Gastrocnemius medialis (tissue), 4 donors: ENCODE results near the gene VIPR2.

Experiments used
- CTCF ChIP-seq, 5 experiments: fragments of 450-650 bp in 3 of 5; fragments of 200-600 bp in 2 of 5; sonication (generic) in 2 of 5; IDR thresholded peaks in 4 of 5; conservative IDR thresholded peaks in 1 of 5; 1 replicate in 4 of 5; 2 replicates in 1 of 5; pipeline ENCODE4 v1.5.1; 2016 to 2019; ENCODE audit warnings: antibody characterized with exemption in 5 of 5, mild to moderate bottlenecking in 3 of 5, moderate library complexity in 3 of 5
- POLR2A ChIP-seq, 2 donors: fragments of 450-650 bp; IDR thresholded peaks; one replicate each; pipeline ENCODE4 v1.6.1; 2017; ENCODE audit warnings: antibody characterized with exemption in 2 of 2, mild to moderate bottlenecking in 2 of 2, moderate library complexity in 2 of 2

DNA sequence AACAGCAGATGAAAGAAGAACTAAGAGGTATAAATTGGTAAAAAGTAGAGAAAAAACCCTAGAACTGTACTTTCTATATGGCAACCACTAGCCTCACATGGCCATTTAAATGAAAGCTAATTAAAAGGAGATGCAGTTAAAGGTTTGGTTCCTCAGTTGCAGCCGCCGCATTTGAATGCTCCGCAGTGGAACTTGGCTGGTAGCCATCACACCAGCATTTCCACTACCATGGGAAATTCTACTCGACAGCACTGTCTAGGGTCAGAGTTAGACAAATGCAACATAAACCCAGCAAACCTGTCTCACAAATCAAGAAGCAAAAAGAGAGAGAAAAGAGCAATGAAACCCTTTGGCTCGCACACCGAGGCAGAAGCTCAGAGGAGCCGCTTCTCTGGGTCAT lies 29.7 kb downstream of the VIPR2 start:
- no peak for TF ChIP-seq CTCF (IDR thresholded peaks at IDR 0.05 in 4 of 5, conservative IDR thresholded peaks at IDR 0.05 in 1 of 5)
- no peak for TF ChIP-seq POLR2A (IDR thresholded peaks at IDR 0.05)
